Right lobe of liver (tissue), 4 donors: Measurements from ENCODE around the gene ARHGEF10L.

Source experiments
- POLR2A ChIP-seq: fragments of 450-650 bp; IDR thresholded peaks from one replicate; pipeline ENCODE4 v1.6.1; 2017; ENCODE audit warnings: antibody characterized with exemption, mild to moderate bottlenecking
- TF ChIP-seq, protein P1 (sequence below), 4 donors: fragments of 200-600 bp in 3 of 4; fragments of 450-650 bp in 1 of 4; IDR thresholded peaks; one replicate each; pipeline versions ENCODE4 v1.5.1 to v1.8.0; 2016 to 2022; ENCODE audit warnings: antibody characterized with exemption in 4 of 4, mild to moderate bottlenecking in 2 of 4
- donor health status: DM: no; HTN: no; CAD: no.
- donor health status: DM: no; HTN: no; CAD: no.
- donor health status: DM: no; HTN: yes; CAD: no.

DNA sequence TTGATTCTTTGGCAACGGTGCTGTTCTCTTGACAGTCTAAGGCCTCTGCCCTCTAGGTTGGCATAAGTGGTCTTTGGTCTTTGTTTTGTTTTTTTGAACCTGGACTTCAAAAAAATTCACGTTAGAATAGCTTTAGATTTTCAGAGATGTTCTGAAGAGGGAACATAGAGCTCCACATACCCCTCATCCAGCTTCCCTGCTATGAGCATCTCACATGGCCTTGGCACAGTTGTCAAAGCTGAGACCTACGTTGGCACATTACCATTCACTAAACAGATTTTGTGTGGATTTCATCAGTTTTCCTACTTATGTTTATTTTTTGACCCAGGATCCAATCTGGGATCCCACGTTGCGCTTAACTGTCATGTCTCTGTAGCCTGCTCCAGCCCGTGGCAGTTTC is 60.8 kb downstream of the ARHGEF10L start:
- TF ChIP-seq, protein P1, sequence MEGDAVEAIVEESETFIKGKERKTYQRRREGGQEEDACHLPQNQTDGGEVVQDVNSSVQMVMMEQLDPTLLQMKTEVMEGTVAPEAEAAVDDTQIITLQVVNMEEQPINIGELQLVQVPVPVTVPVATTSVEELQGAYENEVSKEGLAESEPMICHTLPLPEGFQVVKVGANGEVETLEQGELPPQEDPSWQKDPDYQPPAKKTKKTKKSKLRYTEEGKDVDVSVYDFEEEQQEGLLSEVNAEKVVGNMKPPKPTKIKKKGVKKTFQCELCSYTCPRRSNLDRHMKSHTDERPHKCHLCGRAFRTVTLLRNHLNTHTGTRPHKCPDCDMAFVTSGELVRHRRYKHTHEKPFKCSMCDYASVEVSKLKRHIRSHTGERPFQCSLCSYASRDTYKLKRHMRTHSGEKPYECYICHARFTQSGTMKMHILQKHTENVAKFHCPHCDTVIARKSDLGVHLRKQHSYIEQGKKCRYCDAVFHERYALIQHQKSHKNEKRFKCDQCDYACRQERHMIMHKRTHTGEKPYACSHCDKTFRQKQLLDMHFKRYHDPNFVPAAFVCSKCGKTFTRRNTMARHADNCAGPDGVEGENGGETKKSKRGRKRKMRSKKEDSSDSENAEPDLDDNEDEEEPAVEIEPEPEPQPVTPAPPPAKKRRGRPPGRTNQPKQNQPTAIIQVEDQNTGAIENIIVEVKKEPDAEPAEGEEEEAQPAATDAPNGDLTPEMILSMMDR (IDR thresholded peaks at IDR 0.05): no peak
- TF ChIP-seq POLR2A: no peak
